Measurements from ENCODE around the gene HDAC4. TPM values are rescaled to one million over a fixed set of nuclear protein-coding genes. Genes with fewer than 3 reads are reported as not detected.

HDAC4 gene
- total and polyA plus RNA-seq, 2 of the 8 experiments (the other 6 are each of a cell fraction or from before 2014, with no cell fraction given) = 15.4 to 31.5 TPM

DNA sequence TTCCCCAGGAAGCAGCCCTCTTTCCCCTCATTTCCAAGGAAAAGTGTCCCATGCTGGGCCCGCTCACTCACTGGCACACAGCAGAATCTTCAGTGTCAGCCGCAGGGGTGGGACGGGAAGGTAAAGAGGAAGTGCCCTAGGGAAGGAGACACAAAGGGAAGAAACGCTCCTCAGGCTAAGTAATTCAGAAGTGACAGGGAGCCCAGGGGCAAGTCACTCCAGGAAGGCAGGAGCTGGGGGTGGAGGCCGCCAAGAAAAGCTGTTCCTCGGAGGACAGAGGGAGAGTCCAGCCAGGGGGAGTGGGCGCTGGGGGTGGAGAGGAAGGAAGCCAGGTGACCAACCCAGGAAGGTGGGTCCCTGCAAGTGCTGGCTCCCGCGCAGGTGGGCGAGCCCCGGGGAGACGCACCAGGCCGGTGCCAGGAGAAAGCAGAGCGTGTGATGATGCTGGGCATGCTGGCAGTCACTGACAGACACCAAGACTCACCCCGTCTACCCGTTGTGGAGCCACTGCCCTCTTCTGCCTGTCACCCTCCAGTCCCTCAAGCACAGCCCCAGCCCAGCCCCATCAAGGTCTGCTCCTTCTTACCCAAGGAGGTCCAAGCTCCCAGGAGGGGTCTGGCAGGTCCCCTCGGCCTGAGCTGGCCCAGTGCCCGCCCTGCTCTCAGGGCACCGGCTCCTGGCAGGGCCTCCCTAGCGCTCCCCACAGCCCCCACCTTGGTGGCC, 21.7 kb downstream of the HDAC4 start (continued):
- TF ChIP-seq, protein P1, sequence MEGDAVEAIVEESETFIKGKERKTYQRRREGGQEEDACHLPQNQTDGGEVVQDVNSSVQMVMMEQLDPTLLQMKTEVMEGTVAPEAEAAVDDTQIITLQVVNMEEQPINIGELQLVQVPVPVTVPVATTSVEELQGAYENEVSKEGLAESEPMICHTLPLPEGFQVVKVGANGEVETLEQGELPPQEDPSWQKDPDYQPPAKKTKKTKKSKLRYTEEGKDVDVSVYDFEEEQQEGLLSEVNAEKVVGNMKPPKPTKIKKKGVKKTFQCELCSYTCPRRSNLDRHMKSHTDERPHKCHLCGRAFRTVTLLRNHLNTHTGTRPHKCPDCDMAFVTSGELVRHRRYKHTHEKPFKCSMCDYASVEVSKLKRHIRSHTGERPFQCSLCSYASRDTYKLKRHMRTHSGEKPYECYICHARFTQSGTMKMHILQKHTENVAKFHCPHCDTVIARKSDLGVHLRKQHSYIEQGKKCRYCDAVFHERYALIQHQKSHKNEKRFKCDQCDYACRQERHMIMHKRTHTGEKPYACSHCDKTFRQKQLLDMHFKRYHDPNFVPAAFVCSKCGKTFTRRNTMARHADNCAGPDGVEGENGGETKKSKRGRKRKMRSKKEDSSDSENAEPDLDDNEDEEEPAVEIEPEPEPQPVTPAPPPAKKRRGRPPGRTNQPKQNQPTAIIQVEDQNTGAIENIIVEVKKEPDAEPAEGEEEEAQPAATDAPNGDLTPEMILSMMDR (IDR thresholded peaks at IDR 0.05; ENCODE audit: control extremely low read depth in 1 of 3, insufficient read depth in 1 of 3, low read depth in 1 of 3, low read length in 3 of 3) = no peak
- TF ChIP-seq FOSL1 (IDR thresholded peaks at IDR 0.05; ENCODE audit: insufficient read depth, low read depth, low read length) (no peak), POU5F1 (IDR thresholded peaks at IDR 0.05; ENCODE audit: low read depth, low read length) (no peak), CEBPB (IDR thresholded peaks at IDR 0.05; ENCODE audit: low read depth, low read length) (no peak), POLR2AphosphoS5 (IDR thresholded peaks at IDR 0.05; ENCODE audit: low read depth, low read length) (no peak)

Data from H1 (cell line).